A549 (cell line): Measurements from ENCODE around the gene UBQLN3. TPM values are rescaled to one million over a fixed set of nuclear protein-coding genes. Genes with fewer than 3 reads are reported as not detected.

ENCODE experiments used
- ATAC-seq, 2 experiments: fragments of 200-7000 bp in 1 of 2; fragments of >200 bp in 1 of 2; cut with Nextera tagmentation in 1 of 2; cut with Tn5 transposase in 1 of 2; 3 replicates each; pipeline versions ENCODE4 v1.8.0 to v1.9.1; 2018 to 2020; ENCODE audit warnings: mild to moderate bottlenecking in 1 of 2, moderate library complexity in 1 of 2
- CTCF ChIA-PET: fragments of 300-600 bp; sonication (Branson Sonifier 250); formaldehyde crosslinking; extraction: SDS; loops from one replicate; lab custom pipeline; 2021; ENCODE audit warnings: antibody characterized with exemption, inconsistent platforms; lab: Yijun Ruan, JAX
- POLR2A ChIA-PET: fragments of 350-600 bp; formaldehyde crosslinking; extraction: SDS; loops from one replicate; lab custom pipeline; 2021; ENCODE audit warnings: antibody characterized with exemption, inconsistent platforms; lab: Yijun Ruan, JAX
- DNase-seq, 2 experiments: peaks; one replicate each; pipeline versions ENCODE4 v3.0.0 to v3.0.0-alpha.2; 2011 to 2016; ENCODE audit warnings: low read depth in 1 of 2, low spot score in 1 of 2
- FAIRE-seq: peaks from 2 replicates; lab custom pipeline; 2011; peaks lifted over from hg19 to GRCh38; lab: Jason Lieb, UNC
- H3K27ac ChIP-seq, 2 experiments: fragments of >200 bp; sonication (Bioruptor Twin); formaldehyde crosslinking; 3 replicates each; pipeline ENCODE4 v1.5.1; 2016 to 2017
- H3K4me1 ChIP-seq: fragments of >200 bp; sonication (Bioruptor Twin); formaldehyde crosslinking; 3 replicates; pipeline ENCODE4 v1.6.1; 2016
- H3K4me2 ChIP-seq: fragments of >200 bp; sonication (Bioruptor Twin); formaldehyde crosslinking; 3 replicates; pipeline ENCODE4 v1.6.1; 2016
- H3K4me3 ChIP-seq: fragments of >200 bp; sonication (Bioruptor Twin); formaldehyde crosslinking; 3 replicates; pipeline ENCODE4 v1.5.1; 2016
- H3K9me3 ChIP-seq: fragments of >200 bp; sonication (Bioruptor Twin); formaldehyde crosslinking; 3 replicates; pipeline ENCODE4 v1.6.1; 2016
- CBX2 ChIP-seq: fragments of 200-600 bp; sonication (generic); IDR thresholded peaks from 2 replicates; pipeline ENCODE4 v1.6.1; 2016; ENCODE audit warnings: low read depth, mild to moderate bottlenecking, borderline replicate concordance
- CBX8 ChIP-seq: fragments of 200-600 bp; sonication (generic); IDR thresholded peaks from 2 replicates; pipeline ENCODE4 v1.6.1; 2016
- CEBPB ChIP-seq, 2 experiments: fragments of >200 bp in 1 of 2; sonication (Bioruptor Twin) in 1 of 2; formaldehyde crosslinking in 1 of 2; IDR thresholded peaks; 2 replicates each; pipeline ENCODE4 v1.6.1; 2012 to 2016
- CHD2 ChIP-seq: fragments of 150-350 bp; IDR thresholded peaks from 2 replicates; pipeline ENCODE4 v1.6.1; 2014; ENCODE audit warnings: low read length; ENCODE audit not compliant: partially characterized antibody
- CTCF ChIP-seq: fragments of >200 bp; sonication (Bioruptor Twin); formaldehyde crosslinking; IDR thresholded peaks from 3 replicates; pipeline ENCODE4 v1.5.1; 2016
- ELK1 ChIP-seq: fragments of 150-350 bp; IDR thresholded peaks from 2 replicates; pipeline ENCODE4 v1.6.1; 2014; ENCODE audit warnings: low read depth, mild to moderate bottlenecking, low read length
- FOSB ChIP-seq: fragments of 250-450 bp; sonication (Bioruptor Pico); IDR thresholded peaks from 2 replicates; pipeline ENCODE4 v1.5.0; 2020; ENCODE audit warnings: mild to moderate bottlenecking, moderate library complexity
- FOSL2 ChIP-seq, 2 experiments: fragments of 450-650 bp in 1 of 2; fragments of >200 bp in 1 of 2; sonication (Bioruptor Twin) in 1 of 2; formaldehyde crosslinking; IDR thresholded peaks; 2 replicates each; pipeline versions ENCODE4 v1.5.0 to v1.6.1; 2016 to 2020; ENCODE audit warnings: mild to moderate bottlenecking in 1 of 2, moderate library complexity in 1 of 2
- HES2 ChIP-seq: fragments of >200 bp; sonication (Bioruptor Twin); formaldehyde crosslinking; IDR thresholded peaks from 2 replicates; pipeline ENCODE4 v1.6.1; 2016
- HEYL ChIP-seq: fragments of 250-450 bp; sonication (Bioruptor Pico); IDR thresholded peaks from 2 replicates; pipeline ENCODE4 v1.8.0; 2021; ENCODE audit warnings: mild to moderate bottlenecking, moderate library complexity
- HOXA7 ChIP-seq: fragments of 250-450 bp; sonication (Bioruptor Pico); IDR thresholded peaks from 2 replicates; pipeline ENCODE4 v1.5.0; 2020; ENCODE audit warnings: mild to moderate bottlenecking, moderate library complexity
- KDM1A ChIP-seq: fragments of 200-600 bp; sonication (generic); IDR thresholded peaks from 2 replicates; pipeline ENCODE4 v1.6.1; 2016; ENCODE audit warnings: low read depth, mild to moderate bottlenecking
- MYC ChIP-seq: IDR thresholded peaks from 2 replicates; pipeline ENCODE4 v1.6.1; 2012; ENCODE audit warnings: mild to moderate bottlenecking, inconsistent platforms, low read length, improper control_type of control experiment, borderline replicate concordance
- NPAS2 ChIP-seq: fragments of 250-450 bp; sonication (Bioruptor Pico); IDR thresholded peaks from 2 replicates; pipeline ENCODE4 v1.8.0; 2022; ENCODE audit warnings: mild to moderate bottlenecking, moderate library complexity, borderline replicate concordance
- NR3C1 ChIP-seq: fragments of >200 bp; sonication (Bioruptor Twin); formaldehyde crosslinking; IDR thresholded peaks from 3 replicates; pipeline ENCODE4 v1.6.1; 2017
- PHF8 ChIP-seq: fragments of 200-600 bp; sonication (generic); IDR thresholded peaks from 2 replicates; pipeline ENCODE4 v1.6.1; 2016; ENCODE audit warnings: low read depth, mild to moderate bottlenecking, antibody characterized with exemption, moderate library complexity, borderline replicate concordance
- POLR2A ChIP-seq: IDR thresholded peaks from 2 replicates; pipeline ENCODE4 v1.6.1; 2012; ENCODE audit warnings: mild to moderate bottlenecking, low read length
- RARB ChIP-seq: fragments of 250-450 bp; sonication (Bioruptor Pico); IDR thresholded peaks from 2 replicates; pipeline ENCODE4 v1.8.0; 2021; ENCODE audit warnings: mild to moderate bottlenecking, moderate library complexity
- RFX5 ChIP-seq: fragments of 450-650 bp; IDR thresholded peaks from 2 replicates; pipeline ENCODE4 v1.7.1; 2014; ENCODE audit warnings: antibody characterized with exemption, mild to moderate bottlenecking, moderate library complexity
- RNF2 ChIP-seq: fragments of 200-600 bp; sonication (generic); IDR thresholded peaks from 2 replicates; pipeline ENCODE4 v1.6.1; 2016; ENCODE audit warnings: low read depth, mild to moderate bottlenecking, antibody characterized with exemption, moderate library complexity, borderline replicate concordance
- TFCP2L1 ChIP-seq: fragments of 250-450 bp; sonication (Bioruptor Pico); IDR thresholded peaks from 2 replicates; pipeline ENCODE4 v1.5.0; 2021; ENCODE audit warnings: mild to moderate bottlenecking
- TP53 ChIP-seq: fragments of 250-450 bp; sonication (Bioruptor Pico); IDR thresholded peaks from 2 replicates; pipeline ENCODE4 v1.5.0; 2021; ENCODE audit warnings: mild to moderate bottlenecking, moderate library complexity
- ZNF302 ChIP-seq: fragments of 250-450 bp; sonication (Bioruptor Pico); IDR thresholded peaks from 2 replicates; pipeline ENCODE4 v1.9.0; 2021; ENCODE audit warnings: inconsistent platforms, mild to moderate bottlenecking, moderate library complexity
- ZSCAN20 ChIP-seq: fragments of 250-450 bp; sonication (Bioruptor Pico); IDR thresholded peaks from 2 replicates; pipeline ENCODE4 v1.8.0; 2022; ENCODE audit warnings: mild to moderate bottlenecking, moderate library complexity
- WGBS: methylation state at CpG from one replicate; pipeline ENCODE4 v1.1.6; 2017; ENCODE audit errors: missing lambda C conversion rate; 5-methylcytosine and 5-hydroxymethylcytosine counted together
- polyA plus RNA-seq, 4 experiments: library from polyadenylated mRNA; depleted of rRNA in 3 of 4; stranded (reverse); fragments of >200 nt; fragmentation: RNase III in 1 of 4; extraction: RNeasy Plus Mini Kit Qiagen cat#74134 plus additional on column Dnase treatment in 1 of 4; gene quantifications; 2 replicates in 3 of 4; 3 replicates in 1 of 4; pipeline ENCODE4 v1.2.3, GENCODE V29; 2011 to 2017
- TF ChIP-seq, protein P1 (sequence below): fragments of 450-650 bp; IDR thresholded peaks from 2 replicates; pipeline ENCODE4 v1.6.1; 2014; ENCODE audit warnings: antibody characterized with exemption
- TF ChIP-seq, protein P2 (sequence below): fragments of 250-450 bp; sonication (Bioruptor Pico); IDR thresholded peaks from 2 replicates; pipeline ENCODE4 v1.5.0; 2020; ENCODE audit warnings: low read depth, mild to moderate bottlenecking, moderate library complexity
- TF ChIP-seq, protein P3 (sequence below): fragments of >200 bp; sonication (Bioruptor Twin); formaldehyde crosslinking; IDR thresholded peaks from 3 replicates; pipeline ENCODE4 v1.6.1; 2016
- TF ChIP-seq, protein P4 (sequence below): fragments of 250-450 bp; sonication (Bioruptor Pico); IDR thresholded peaks from 2 replicates; pipeline ENCODE4 v1.5.0; 2021; ENCODE audit warnings: mild to moderate bottlenecking, moderate library complexity, borderline replicate concordance

UBQLN3 gene
- polyA plus RNA-seq, 2 of the 4 experiments (the other 2 are of a cell fraction): not detected

GRCh38 chr11:5546457-5546856 lies 36.7 kb upstream of the UBQLN3 start:
- CTCF ChIA-PET: no interaction called here

GRCh38 chr11:5541427-5541826 lies 31.7 kb upstream of the UBQLN3 start:
- ChIA-PET CTCF (no interaction called here), POLR2A (no interaction called here)
- H3K4me1 ChIP-seq: no peaks in the 10 kb centered on the region
- FAIRE-seq: no peak
- H3K9me3 ChIP-seq: peaks cover 4% of the 10 kb centered on the region; the same call in 1 of the 3 replicates
- ATAC-seq: no peak
- no peak for DNase-seq
- no peak overlapping the region for H3K4me3 ChIP-seq
- no peak overlapping the region for H3K4me2 ChIP-seq
- 0% methylated on average over 1 of the region's 1 CpG for WGBS
- no peak overlapping the region for H3K27ac ChIP-seq
- TF ChIP-seq PHF8: no peak
- no peak for TF ChIP-seq TP53 (CRISPR knock-in tag)
- no peak for TF ChIP-seq CBX8
- no peak for TF ChIP-seq TFCP2L1 (CRISPR knock-in tag)
- no peak for TF ChIP-seq HOXA7 (CRISPR knock-in tag)
- TF ChIP-seq CBX2: no peak
- no peak for TF ChIP-seq RNF2
- TF ChIP-seq ZSCAN20 (CRISPR knock-in tag): no peak
- no peak for TF ChIP-seq FOSB (CRISPR knock-in tag)
- TF ChIP-seq CHD2: no peak
- no peak for TF ChIP-seq HES2
- TF ChIP-seq, protein P1, sequence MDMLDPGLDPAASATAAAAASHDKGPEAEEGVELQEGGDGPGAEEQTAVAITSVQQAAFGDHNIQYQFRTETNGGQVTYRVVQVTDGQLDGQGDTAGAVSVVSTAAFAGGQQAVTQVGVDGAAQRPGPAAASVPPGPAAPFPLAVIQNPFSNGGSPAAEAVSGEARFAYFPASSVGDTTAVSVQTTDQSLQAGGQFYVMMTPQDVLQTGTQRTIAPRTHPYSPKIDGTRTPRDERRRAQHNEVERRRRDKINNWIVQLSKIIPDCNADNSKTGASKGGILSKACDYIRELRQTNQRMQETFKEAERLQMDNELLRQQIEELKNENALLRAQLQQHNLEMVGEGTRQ: no peak
- no peak for TF ChIP-seq RFX5
- TF ChIP-seq FOSL2 (IDR thresholded peaks at IDR 0.05): no peak
- TF ChIP-seq FOSL2 (CRISPR knock-in tag; IDR thresholded peaks at IDR 0.05): no peak

More at GRCh38 chr11:5546457-5546856, 36.7 kb upstream of the UBQLN3 start:
- ATAC-seq (no peak), DNase-seq (no peak), FAIRE-seq (no peak)
- POLR2A ChIA-PET: no interaction called here
- peaks cover 10% of the 10 kb centered on the region for H3K4me1 ChIP-seq
- H3K4me3 ChIP-seq: no peak overlapping the region
- H3K9me3 ChIP-seq: no peaks in the 10 kb centered on the region
- 75% methylated on average over 3 of the region's 3 CpGs for WGBS
- H3K27ac ChIP-seq: no peak overlapping the region
- TF ChIP-seq MYC (no peak), RARB (no peak), CEBPB (IDR thresholded peaks at IDR 0.05) (no peak), CTCF (no peak), HEYL (CRISPR knock-in tag) (no peak), HOXA7 (CRISPR knock-in tag) (no peak), RNF2 (no peak), ZNF302 (CRISPR knock-in tag) (no peak), POLR2A (no peak), ELK1 (no peak), NPAS2 (CRISPR knock-in tag) (no peak), TP53 (CRISPR knock-in tag) (no peak), RFX5 (no peak), KDM1A (no peak), CHD2 (no peak), NR3C1 (no peak)
- TF ChIP-seq, protein P2, sequence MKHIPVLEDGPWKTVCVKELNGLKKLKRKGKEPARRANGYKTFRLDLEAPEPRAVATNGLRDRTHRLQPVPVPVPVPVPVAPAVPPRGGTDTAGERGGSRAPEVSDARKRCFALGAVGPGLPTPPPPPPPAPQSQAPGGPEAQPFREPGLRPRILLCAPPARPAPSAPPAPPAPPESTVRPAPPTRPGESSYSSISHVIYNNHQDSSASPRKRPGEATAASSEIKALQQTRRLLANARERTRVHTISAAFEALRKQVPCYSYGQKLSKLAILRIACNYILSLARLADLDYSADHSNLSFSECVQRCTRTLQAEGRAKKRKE (CRISPR knock-in tag): no peak
- TF ChIP-seq, protein P3, sequence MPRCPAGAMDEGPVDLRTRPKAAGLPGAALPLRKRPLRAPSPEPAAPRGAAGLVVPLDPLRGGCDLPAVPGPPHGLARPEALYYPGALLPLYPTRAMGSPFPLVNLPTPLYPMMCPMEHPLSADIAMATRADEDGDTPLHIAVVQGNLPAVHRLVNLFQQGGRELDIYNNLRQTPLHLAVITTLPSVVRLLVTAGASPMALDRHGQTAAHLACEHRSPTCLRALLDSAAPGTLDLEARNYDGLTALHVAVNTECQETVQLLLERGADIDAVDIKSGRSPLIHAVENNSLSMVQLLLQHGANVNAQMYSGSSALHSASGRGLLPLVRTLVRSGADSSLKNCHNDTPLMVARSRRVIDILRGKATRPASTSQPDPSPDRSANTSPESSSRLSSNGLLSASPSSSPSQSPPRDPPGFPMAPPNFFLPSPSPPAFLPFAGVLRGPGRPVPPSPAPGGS: no peak
- TF ChIP-seq, protein P4, sequence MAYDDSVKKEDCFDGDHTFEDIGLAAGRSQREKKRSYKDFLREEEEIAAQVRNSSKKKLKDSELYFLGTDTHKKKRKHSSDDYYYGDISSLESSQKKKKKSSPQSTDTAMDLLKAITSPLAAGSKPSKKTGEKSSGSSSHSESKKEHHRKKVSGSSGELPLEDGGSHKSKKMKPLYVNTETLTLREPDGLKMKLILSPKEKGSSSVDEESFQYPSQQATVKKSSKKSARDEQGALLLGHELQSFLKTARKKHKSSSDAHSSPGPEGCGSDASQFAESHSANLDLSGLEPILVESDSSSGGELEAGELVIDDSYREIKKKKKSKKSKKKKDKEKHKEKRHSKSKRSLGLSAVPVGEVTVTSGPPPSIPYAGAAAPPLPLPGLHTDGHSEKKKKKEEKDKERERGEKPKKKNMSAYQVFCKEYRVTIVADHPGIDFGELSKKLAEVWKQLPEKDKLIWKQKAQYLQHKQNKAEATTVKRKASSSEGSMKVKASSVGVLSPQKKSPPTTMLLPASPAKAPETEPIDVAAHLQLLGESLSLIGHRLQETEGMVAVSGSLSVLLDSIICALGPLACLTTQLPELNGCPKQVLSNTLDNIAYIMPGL: no peak
- H3K4me2 ChIP-seq: no peak overlapping the region
